ENCODE results near the gene CD58.

The CD58 gene

GRCh38 chr1:116565222-116565621, 5.6 kb downstream of the CD58 start:
- no peak for TF ChIP-seq CTCF (IDR thresholded peaks at IDR 0.05)

- TF ChIP-seq CTCF (IDR thresholded peaks at IDR 0.05): no peak
Measured at GRCh38 chr1:116564426-116564825, 6.4 kb downstream of the CD58 start.

- TF ChIP-seq CTCF (IDR thresholded peaks at IDR 0.05): no peak
Measured at GRCh38 chr1:116561563-116561962, 9.3 kb downstream of the CD58 start.

- no peak for TF ChIP-seq CTCF (IDR thresholded peaks at IDR 0.05)
Measured at GRCh38 chr1:116560704-116561490, 9.9 kb downstream of the CD58 start.

GRCh38 chr1:116559304-116559761, 11.5 kb downstream of the CD58 start:
- no peak for TF ChIP-seq CTCF (IDR thresholded peaks at IDR 0.05)

- TF ChIP-seq CTCF (IDR thresholded peaks at IDR 0.05): no peak
Measured at GRCh38 chr1:116558571-116558970, 12.3 kb downstream of the CD58 start.

GRCh38 chr1:116558140-116558549, 12.7 kb downstream of the CD58 start:
- no peak for TF ChIP-seq CTCF (IDR thresholded peaks at IDR 0.05)

Data from LNCAP (cell line).